Thoracic aorta (tissue), 2 donors: Measurements from ENCODE around the gene SLC25A10. TPM values are rescaled to one million over a fixed set of nuclear protein-coding genes. Genes with fewer than 3 reads are reported as not detected.

ENCODE experiments used
- ATAC-seq: fragments of 150-250 bp; one replicate; pipeline ENCODE4 v1.8.0; 2017; ENCODE audit warnings: low read depth; ENCODE audit not compliant: insufficient number of reproducible peaks, low FRiP score
- DNase-seq: peaks from one replicate; pipeline ENCODE4 v3.0.0-alpha.2; 2020; ENCODE audit warnings: low spot score
- H3K27ac ChIP-seq, 2 donors: fragments of 200-600 bp; sonication (generic); 1 replicate in 1 of 2; 2 replicates in 1 of 2; pipeline ENCODE4 v1.5.1; 2016; ENCODE audit warnings: mild to moderate bottlenecking in 2 of 2, moderate library complexity in 2 of 2
- H3K27me3 ChIP-seq: fragments of 200-600 bp; sonication (generic); replicated peaks from 2 replicates; pipeline ENCODE4 v1.6.0; 2016; ENCODE audit warnings: mild to moderate bottlenecking; ENCODE audit not compliant: insufficient read depth
- H3K36me3 ChIP-seq: fragments of 200-600 bp; sonication (generic); one replicate; pipeline ENCODE4 v1.5.1; 2016
- H3K4me1 ChIP-seq, 2 donors: fragments of 200-600 bp; sonication (generic); 1 replicate in 1 of 2; 2 replicates in 1 of 2; pipeline versions ENCODE4 v1.5.1 to v1.6.0; 2016; ENCODE audit warnings: low read depth in 2 of 2, mild to moderate bottlenecking in 1 of 2; ENCODE audit not compliant: control insufficient read depth in 1 of 2
- H3K4me3 ChIP-seq: fragments of 200-600 bp; sonication (generic); 2 replicates; pipeline ENCODE4 v1.5.1; 2016; ENCODE audit warnings: mild to moderate bottlenecking
- H3K9me3 ChIP-seq: fragments of 200-600 bp; sonication (generic); 2 replicates; pipeline ENCODE4 v1.5.1; 2016
- CTCF ChIP-seq: fragments of 200-600 bp; sonication (generic); IDR thresholded peaks from one replicate; pipeline ENCODE4 v1.5.1; 2019; ENCODE audit warnings: antibody characterized with exemption
- total RNA-seq, 2 donors: library from RNA; depleted of rRNA; stranded (reverse); fragments of >200 nt; gene quantifications; one replicate each; pipeline versions ENCODE4 v1.1.0 to v1.2.3, GENCODE V29; 2016

Gene SLC25A10
- total RNA-seq, 2 donors from 2014 or later: 2.2 to 4.7 TPM

- DNase-seq (no peak), ATAC-seq (no peak)
- no peaks in the 10 kb centered on the region for H3K9me3 ChIP-seq
- no peaks in the 10 kb centered on the region for H3K27me3 ChIP-seq
- no peaks in the 10 kb centered on the region for H3K36me3 ChIP-seq
- no peaks in the 10 kb centered on the region for H3K4me1 ChIP-seq
- no peak for TF ChIP-seq CTCF
- H3K4me3 ChIP-seq: no peak overlapping the region
- no peak overlapping the region for H3K27ac ChIP-seq
These were observed 28.4 kb downstream of the SLC25A10 start for GRCh38 chr17:81740395-81740961.

GRCh38 chr17:81741049-81741593 lies 29.0 kb downstream of the SLC25A10 start:
- ATAC-seq: no peak
- Histone ChIP-seq H3K4me3 (no peak overlapping the region), H3K9me3 (no peaks in the 10 kb centered on the region), H3K36me3 (no peaks in the 10 kb centered on the region), H3K27me3 (no peaks in the 10 kb centered on the region), H3K4me1 (no peaks in the 10 kb centered on the region), H3K27ac (no peak overlapping the region)
- no peak for TF ChIP-seq CTCF
- no peak for DNase-seq

GRCh38 chr17:81741594-81742452 lies 29.7 kb downstream of the SLC25A10 start:
- Histone ChIP-seq H3K9me3 (no peaks in the 10 kb centered on the region), H3K27me3 (no peaks in the 10 kb centered on the region), H3K4me3 (no peak overlapping the region), H3K36me3 (no peaks in the 10 kb centered on the region), H3K4me1 (no peaks in the 10 kb centered on the region), H3K27ac (no peak overlapping the region)
- TF ChIP-seq CTCF: no peak
- no peak for ATAC-seq
- DNase-seq: no peak

Other genes with a start within 250 kb of the SLC25A10 start
- 1,000 to 10,000 TPM; 4,421 to 4,935 TPM for gene ACTG1, start 199.5 kb upstream of the SLC25A10 start, total RNA-seq
- 1 to 10 TPM; 4.2 to 9.2 TPM for gene FSCN2, start 183.9 kb upstream of the SLC25A10 start, total RNA-seq
- 10 to 100 TPM; 43.2 to 57.9 TPM for gene FAAP100, start 159.9 kb upstream of the SLC25A10 start, total RNA-seq
- gene NPLOC4, start 75.2 kb upstream of the SLC25A10 start, total RNA-seq: 100 to 1,000 TPM in 1 of 2 donors, 10 to 100 TPM in 1; 77.3 to 105 TPM
- gene TSPAN10, start 75.1 kb upstream of the SLC25A10 start, total RNA-seq: under 1 TPM in 1 of 2 donors, not detected in 1; 0.27 TPM
- not detected for gene PDE6G, start 55.7 kb upstream of the SLC25A10 start, total RNA-seq
- gene OXLD1, start 45.7 kb upstream of the SLC25A10 start, total RNA-seq: 10 to 100 TPM; 13.7 to 33.6 TPM
- 10 to 100 TPM in 1 of 2 donors, 1 to 10 TPM in 1; 7.3 to 10.8 TPM for gene CCDC137, start 45.5 kb upstream of the SLC25A10 start, total RNA-seq
- gene ARL16, start 28.5 kb upstream of the SLC25A10 start, total RNA-seq: 10 to 100 TPM; 34.4 to 40.7 TPM
- gene HGS, start 28.3 kb upstream of the SLC25A10 start, total RNA-seq: 100 to 1,000 TPM in 1 of 2 donors, 10 to 100 TPM in 1; 93.8 to 108 TPM
- 10 to 100 TPM; 19.8 to 33.4 TPM for gene MRPL12, start 8.9 kb upstream of the SLC25A10 start, total RNA-seq
- not detected for gene GCGR, start 91.9 kb downstream of the SLC25A10 start, total RNA-seq
- 100 to 1,000 TPM in 1 of 2 donors, 10 to 100 TPM in 1; 57.5 to 116 TPM for gene MCRIP1, start 121.0 kb downstream of the SLC25A10 start, total RNA-seq
- not detected for gene PPP1R27, start 122.8 kb downstream of the SLC25A10 start, total RNA-seq
- 100 to 1,000 TPM; 515 to 655 TPM for gene P4HB, start 148.3 kb downstream of the SLC25A10 start, total RNA-seq
- gene ARHGDIA, start 159.1 kb downstream of the SLC25A10 start, total RNA-seq: 100 to 1,000 TPM; 206 to 324 TPM
- gene ALYREF, start 179.3 kb downstream of the SLC25A10 start, total RNA-seq: 10 to 100 TPM; 43.8 to 51.4 TPM
- 100 to 1,000 TPM in 1 of 2 donors, 10 to 100 TPM in 1; 94.1 to 120 TPM for gene ANAPC11, start 179.4 kb downstream of the SLC25A10 start, total RNA-seq
- 1 to 10 TPM in 1 of 2 donors, under 1 TPM in 1; 0.35 to 2.6 TPM for gene NPB, start 190.0 kb downstream of the SLC25A10 start, total RNA-seq
- gene PCYT2, start 199.1 kb downstream of the SLC25A10 start, total RNA-seq: 10 to 100 TPM; 13.6 to 81.9 TPM
- 10 to 100 TPM; 15.8 to 41.3 TPM for gene SIRT7, start 205.9 kb downstream of the SLC25A10 start, total RNA-seq
- 10 to 100 TPM; 29.8 to 32.1 TPM for gene MAFG, start 215.5 kb downstream of the SLC25A10 start, total RNA-seq
- gene PYCR1, start 225.0 kb downstream of the SLC25A10 start, total RNA-seq: 10 to 100 TPM; 14.4 to 15.0 TPM
- gene MYADML2, start 234.9 kb downstream of the SLC25A10 start, total RNA-seq: not detected
- not detected for gene NOTUM, start 248.9 kb downstream of the SLC25A10 start, total RNA-seq